ENCODE results near the gene DHX38.

The DHX38 gene

DNA sequence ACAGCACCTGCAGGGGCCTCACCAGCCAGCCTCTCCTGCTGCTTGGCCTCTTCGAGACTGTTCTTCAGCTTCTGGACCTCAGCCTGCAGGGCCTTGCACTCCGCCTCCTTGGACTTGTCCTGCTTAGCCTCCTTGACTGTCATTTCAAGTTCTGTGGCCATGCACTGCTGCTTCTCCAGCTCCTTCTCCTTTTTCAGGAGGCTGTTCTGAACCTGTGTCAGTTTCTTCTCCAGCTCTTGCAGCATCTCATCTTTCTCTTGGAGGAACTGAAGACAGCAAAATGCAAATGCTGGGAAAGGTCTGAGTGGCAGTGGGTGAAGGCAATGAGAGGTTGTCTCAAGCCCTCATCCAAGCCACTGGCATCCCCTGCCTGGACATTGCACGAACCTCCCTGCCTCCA, 39.1 kb downstream of the DHX38 start:
- TF ChIP-seq POLR2AphosphoS5 (IDR thresholded peaks at IDR 0.05; ENCODE audit: low read depth, low read length) (no peak), TAF1 (IDR thresholded peaks at IDR 0.05; ENCODE audit: borderline replicate concordance, insufficient read depth, low read length) (no peak), FOXP2 (optimal IDR thresholded peaks at IDR 0.05; ENCODE audit: borderline replicate concordance, extremely low read depth, extremely low read length, insufficient read depth) (no peak), SIN3A (IDR thresholded peaks at IDR 0.05; ENCODE audit: borderline replicate concordance, insufficient read depth, low read length) (no peak)
- TF ChIP-seq, protein P1, sequence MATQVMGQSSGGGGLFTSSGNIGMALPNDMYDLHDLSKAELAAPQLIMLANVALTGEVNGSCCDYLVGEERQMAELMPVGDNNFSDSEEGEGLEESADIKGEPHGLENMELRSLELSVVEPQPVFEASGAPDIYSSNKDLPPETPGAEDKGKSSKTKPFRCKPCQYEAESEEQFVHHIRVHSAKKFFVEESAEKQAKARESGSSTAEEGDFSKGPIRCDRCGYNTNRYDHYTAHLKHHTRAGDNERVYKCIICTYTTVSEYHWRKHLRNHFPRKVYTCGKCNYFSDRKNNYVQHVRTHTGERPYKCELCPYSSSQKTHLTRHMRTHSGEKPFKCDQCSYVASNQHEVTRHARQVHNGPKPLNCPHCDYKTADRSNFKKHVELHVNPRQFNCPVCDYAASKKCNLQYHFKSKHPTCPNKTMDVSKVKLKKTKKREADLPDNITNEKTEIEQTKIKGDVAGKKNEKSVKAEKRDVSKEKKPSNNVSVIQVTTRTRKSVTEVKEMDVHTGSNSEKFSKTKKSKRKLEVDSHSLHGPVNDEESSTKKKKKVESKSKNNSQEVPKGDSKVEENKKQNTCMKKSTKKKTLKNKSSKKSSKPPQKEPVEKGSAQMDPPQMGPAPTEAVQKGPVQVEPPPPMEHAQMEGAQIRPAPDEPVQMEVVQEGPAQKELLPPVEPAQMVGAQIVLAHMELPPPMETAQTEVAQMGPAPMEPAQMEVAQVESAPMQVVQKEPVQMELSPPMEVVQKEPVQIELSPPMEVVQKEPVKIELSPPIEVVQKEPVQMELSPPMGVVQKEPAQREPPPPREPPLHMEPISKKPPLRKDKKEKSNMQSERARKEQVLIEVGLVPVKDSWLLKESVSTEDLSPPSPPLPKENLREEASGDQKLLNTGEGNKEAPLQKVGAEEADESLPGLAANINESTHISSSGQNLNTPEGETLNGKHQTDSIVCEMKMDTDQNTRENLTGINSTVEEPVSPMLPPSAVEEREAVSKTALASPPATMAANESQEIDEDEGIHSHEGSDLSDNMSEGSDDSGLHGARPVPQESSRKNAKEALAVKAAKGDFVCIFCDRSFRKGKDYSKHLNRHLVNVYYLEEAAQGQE (IDR thresholded peaks at IDR 0.05; ENCODE audit: insufficient read depth in 1 of 2, low read depth in 2 of 2, low read length in 2 of 2): no peak

GRCh38 chr16:72134507-72134906, 40.9 kb downstream of the DHX38 start:
- TF ChIP-seq, protein P1 (IDR thresholded peaks at IDR 0.05; ENCODE audit: insufficient read depth in 1 of 2, low read depth in 2 of 2, low read length in 2 of 2): no peak
- no peak for TF ChIP-seq TAF1 (IDR thresholded peaks at IDR 0.05; ENCODE audit: borderline replicate concordance, insufficient read depth, low read length)
- no peak for TF ChIP-seq FOXP2 (optimal IDR thresholded peaks at IDR 0.05; ENCODE audit: borderline replicate concordance, extremely low read depth, extremely low read length, insufficient read depth)
- no peak for TF ChIP-seq SIN3A (IDR thresholded peaks at IDR 0.05; ENCODE audit: borderline replicate concordance, insufficient read depth, low read length)
- no peak for TF ChIP-seq POLR2AphosphoS5 (IDR thresholded peaks at IDR 0.05; ENCODE audit: low read depth, low read length)

- TF ChIP-seq FOXP2 (optimal IDR thresholded peaks at IDR 0.05; ENCODE audit: borderline replicate concordance, extremely low read depth, extremely low read length, insufficient read depth): no peak
- no peak for TF ChIP-seq TAF1 (IDR thresholded peaks at IDR 0.05; ENCODE audit: borderline replicate concordance, insufficient read depth, low read length)
- no peak for TF ChIP-seq POLR2AphosphoS5 (IDR thresholded peaks at IDR 0.05; ENCODE audit: low read depth, low read length)
- TF ChIP-seq, protein P1 (IDR thresholded peaks at IDR 0.05; ENCODE audit: insufficient read depth in 1 of 2, low read depth in 2 of 2, low read length in 2 of 2): no peak
- no peak for TF ChIP-seq SIN3A (IDR thresholded peaks at IDR 0.05; ENCODE audit: borderline replicate concordance, insufficient read depth, low read length)
Measured at GRCh38 chr16:72137380-72138063, 43.9 kb downstream of the DHX38 start.

- no peak for TF ChIP-seq FOXP2 (optimal IDR thresholded peaks at IDR 0.05; ENCODE audit: borderline replicate concordance, extremely low read depth, extremely low read length, insufficient read depth)
- TF ChIP-seq, protein P1 (IDR thresholded peaks at IDR 0.05; ENCODE audit: insufficient read depth in 1 of 2, low read depth in 2 of 2, low read length in 2 of 2): no peak
- TF ChIP-seq POLR2AphosphoS5 (IDR thresholded peaks at IDR 0.05; ENCODE audit: low read depth, low read length): no peak
- no peak for TF ChIP-seq SIN3A (IDR thresholded peaks at IDR 0.05; ENCODE audit: borderline replicate concordance, insufficient read depth, low read length)
- TF ChIP-seq TAF1 (IDR thresholded peaks at IDR 0.05; ENCODE audit: borderline replicate concordance, insufficient read depth, low read length): no peak
Measured at GRCh38 chr16:72138064-72138572, 44.5 kb downstream of the DHX38 start.

Data from PFSK-1 (cell line).